BLaER1 treated with 17β-estradiol and CSF1 and Interleukin-3, amounts not matched to agents 10 nM and 100 nM (cell line): ENCODE data around the gene ATP2A3.
A peak's percentile ranks its signal among the peaks of the same experiment; 100 is the strongest.

Source experiments
- H3K27ac ChIP-seq, 11 experiments: shearing (Covaris generic); formaldehyde crosslinking; 2 replicates each; pipeline ENCODE4 v1.8.1; 2022
- H3K27me3 ChIP-seq, 11 experiments: shearing (Covaris generic); formaldehyde crosslinking; 2 replicates each; pipeline ENCODE4 v1.8.1; 2022
- H3K36me3 ChIP-seq, 11 experiments: shearing (Covaris generic); formaldehyde crosslinking; 2 replicates each; pipeline ENCODE4 v1.8.1; 2022
- H3K4me1 ChIP-seq, 10 experiments: shearing (Covaris generic); formaldehyde crosslinking; 2 replicates each; pipeline ENCODE4 v1.8.1; 2022
- H3K4me2 ChIP-seq, 11 experiments: shearing (Covaris generic); formaldehyde crosslinking; 2 replicates each; pipeline ENCODE4 v1.8.1; 2022
- H3K4me3 ChIP-seq, 10 experiments: shearing (Covaris generic); formaldehyde crosslinking; 2 replicates each; pipeline ENCODE4 v1.8.1; 2022
- H3K9ac ChIP-seq, 11 experiments: shearing (Covaris generic); formaldehyde crosslinking; 2 replicates each; pipeline ENCODE4 v1.8.1; 2022
- H3K9me3 ChIP-seq, 11 experiments: shearing (Covaris generic); formaldehyde crosslinking; replicated peaks in 1 of 11; 2 replicates each; pipeline ENCODE4 v1.8.1; 2022
- H4K20me1 ChIP-seq, 11 experiments: shearing (Covaris generic); formaldehyde crosslinking; 2 replicates each; pipeline ENCODE4 v1.8.1; 2022
- Cebpa-rat ChIP-seq, 11 experiments: shearing (Covaris generic); IDR thresholded peaks; 2 replicates each; pipeline ENCODE4 v1.8.1; 2022

Gene ATP2A3

GRCh38 chr17:3888343-3889171 is 75.7 kb downstream of the ATP2A3 start:
- no peak for TF ChIP-seq Cebpa-rat (IDR thresholded peaks at IDR 0.05)
- Histone ChIP-seq H4K20me1 (peaks cover 0 to 27% (median 9%) of the 10 kb centered on the region in 11 experiments; a peak in 12 of 22 replicates), H3K27me3 (peaks cover 0 to 13% (median 9%) of the 10 kb centered on the region in 11 experiments; a peak in 7 of 22 replicates), H3K36me3 (peaks cover 0 to 20% (median 6%) of the 10 kb centered on the region in 11 experiments; a peak in 10 of 22 replicates), H3K9ac (peak overlapping the region in 9 of 11 experiments; percentile 38 to 71 (median 63); a peak in 17 of 22 replicates), H3K4me1 (peaks cover 73 to 92% (median 80%) of the 10 kb centered on the region in 10 experiments), H3K9me3 (no peaks in the 10 kb centered on the region), H3K4me3 (no peak overlapping the region), H3K4me2 (peak overlapping the region; percentile 91 to 100 (median 99)), H3K27ac (peak overlapping the region in 9 of 11 experiments; percentile 67 to 90 (median 80); a peak in 18 of 22 replicates)

- peak overlapping the region in 10 of 11 experiments; percentile 57 to 90 (median 79); a peak in 19 of 22 replicates for H3K27ac ChIP-seq
- no peak for TF ChIP-seq Cebpa-rat (IDR thresholded peaks at IDR 0.05)
- peak overlapping the region in 10 of 11 experiments; percentile 39 to 75 (median 65); a peak in 20 of 22 replicates for H3K9ac ChIP-seq
- peaks cover 68 to 90% (median 78%) of the 10 kb centered on the region in 10 experiments for H3K4me1 ChIP-seq
- H3K4me2 ChIP-seq: peak overlapping the region; percentile 91 to 100 (median 99)
- H3K36me3 ChIP-seq: peaks cover 0 to 22% (median 6%) of the 10 kb centered on the region in 11 experiments; a peak in 10 of 22 replicates
- H4K20me1 ChIP-seq: peaks cover 0 to 27% (median 9%) of the 10 kb centered on the region in 11 experiments; a peak in 12 of 22 replicates
- peaks cover 0 to 13% (median 9%) of the 10 kb centered on the region in 11 experiments; a peak in 7 of 22 replicates for H3K27me3 ChIP-seq
- H3K9me3 ChIP-seq: no peaks in the 10 kb centered on the region
- peak overlapping the region in 3 of 10 experiments; percentile 30 to 62 (median 54); a peak in 6 of 20 replicates for H3K4me3 ChIP-seq
Observed at GRCh38 chr17:3887804-3888203, 76.4 kb downstream of the ATP2A3 start.

- peak overlapping the region in 10 of 11 experiments; percentile 57 to 90 (median 79); a peak in 21 of 22 replicates for H3K27ac ChIP-seq
- H3K9me3 ChIP-seq: no peaks in the 10 kb centered on the region
- H3K36me3 ChIP-seq: peaks cover 0 to 27% (median 6%) of the 10 kb centered on the region in 11 experiments; a peak in 10 of 22 replicates
- peak overlapping the region in 10 of 11 experiments; percentile 39 to 75 (median 65); a peak in 21 of 22 replicates for H3K9ac ChIP-seq
- H3K4me2 ChIP-seq: peak overlapping the region; percentile 91 to 100 (median 99)
- H4K20me1 ChIP-seq: peaks cover 0 to 27% (median 9%) of the 10 kb centered on the region in 11 experiments; a peak in 12 of 22 replicates
- no peak for TF ChIP-seq Cebpa-rat (IDR thresholded peaks at IDR 0.05)
- H3K4me1 ChIP-seq: peaks cover 67 to 90% (median 79%) of the 10 kb centered on the region in 10 experiments
- peak overlapping the region in 8 of 10 experiments; percentile 11 to 62 (median 42); a peak in 12 of 20 replicates for H3K4me3 ChIP-seq
- peaks cover 0 to 11% (median 8%) of the 10 kb centered on the region in 11 experiments; a peak in 7 of 22 replicates for H3K27me3 ChIP-seq
Observed at GRCh38 chr17:3887394-3887793, 76.8 kb downstream of the ATP2A3 start.

GRCh38 chr17:3886776-3887175 is 77.5 kb downstream of the ATP2A3 start:
- Histone ChIP-seq H3K4me2 (peak overlapping the region; percentile 91 to 100 (median 99)), H3K27me3 (peaks cover 0 to 5% (median 2%) of the 10 kb centered on the region in 11 experiments; a peak in 7 of 22 replicates), H3K9me3 (no peaks in the 10 kb centered on the region), H3K9ac (peak overlapping the region in 10 of 11 experiments; percentile 39 to 75 (median 65); a peak in 21 of 22 replicates), H3K36me3 (peaks cover 0 to 30% (median 6%) of the 10 kb centered on the region in 11 experiments; a peak in 10 of 22 replicates), H3K4me3 (peak overlapping the region in 8 of 10 experiments; percentile 11 to 62 (median 42); a peak in 13 of 20 replicates), H4K20me1 (peaks cover 0 to 24% (median 8%) of the 10 kb centered on the region in 11 experiments; a peak in 12 of 22 replicates), H3K27ac (peak overlapping the region in 10 of 11 experiments; percentile 57 to 90 (median 79); a peak in 21 of 22 replicates), H3K4me1 (peaks cover 61 to 84% (median 74%) of the 10 kb centered on the region in 10 experiments)
- TF ChIP-seq Cebpa-rat (IDR thresholded peaks at IDR 0.05): no peak

- Histone ChIP-seq H3K27ac (peak overlapping the region in 8 of 11 experiments; percentile 73 to 90 (median 80); a peak in 14 of 22 replicates), H3K36me3 (peaks cover 0 to 30% (median 6%) of the 10 kb centered on the region in 11 experiments; a peak in 10 of 22 replicates), H3K4me1 (peaks cover 53 to 76% (median 66%) of the 10 kb centered on the region in 10 experiments)
Observed at GRCh38 chr17:3885970-3886369, 78.3 kb downstream of the ATP2A3 start.

GRCh38 chr17:3885271-3885670 is 79.0 kb downstream of the ATP2A3 start:
- peak overlapping the region in 7 of 11 experiments; percentile 91 to 100 (median 98); a peak in 13 of 22 replicates for H3K4me2 ChIP-seq
- peaks cover 0 to 30% (median 6%) of the 10 kb centered on the region in 11 experiments; a peak in 10 of 22 replicates for H3K36me3 ChIP-seq
- peak overlapping the region in 7 of 11 experiments; percentile 32 to 90 (median 81); a peak in 10 of 22 replicates for H3K27ac ChIP-seq
- no peak overlapping the region for H3K4me3 ChIP-seq
- no peaks in the 10 kb centered on the region for H3K27me3 ChIP-seq
- H4K20me1 ChIP-seq: peaks cover 0 to 9% (median 0%) of the 10 kb centered on the region in 11 experiments; a peak in 9 of 22 replicates
- H3K9me3 ChIP-seq: no peaks in the 10 kb centered on the region
- no peak for TF ChIP-seq Cebpa-rat (IDR thresholded peaks at IDR 0.05)
- H3K4me1 ChIP-seq: peaks cover 46 to 69% (median 59%) of the 10 kb centered on the region in 10 experiments
- peak overlapping the region in 4 of 11 experiments; percentile 6 to 68 (median 12); a peak in 4 of 22 replicates for H3K9ac ChIP-seq

More at GRCh38 chr17:3885970-3886369, 78.3 kb downstream of the ATP2A3 start:
- peak overlapping the region in 7 of 11 experiments; percentile 6 to 71 (median 58); a peak in 3 of 22 replicates for H3K9ac ChIP-seq
- H3K4me3 ChIP-seq: no peak overlapping the region
- no peaks in the 10 kb centered on the region for H3K27me3 ChIP-seq
- H3K4me2 ChIP-seq: peak overlapping the region; percentile 91 to 100 (median 99)
- H3K9me3 ChIP-seq: no peaks in the 10 kb centered on the region
- no peak for TF ChIP-seq Cebpa-rat (IDR thresholded peaks at IDR 0.05)
- peaks cover 0 to 16% (median 6%) of the 10 kb centered on the region in 11 experiments; a peak in 10 of 22 replicates for H4K20me1 ChIP-seq

GRCh38 chr17:3884188-3884587 is 80.0 kb downstream of the ATP2A3 start:
- Histone ChIP-seq H3K27ac (0 out of 22 replicates have a peak overlapping the region, but pooled peaks of 1 of the 11 experiments have one; percentile 3), H3K27me3 (no peaks in the 10 kb centered on the region), H3K36me3 (peaks cover 0 to 30% (median 6%) of the 10 kb centered on the region in 11 experiments; a peak in 10 of 22 replicates), H3K9ac (no peak overlapping the region), H3K9me3 (no peaks in the 10 kb centered on the region), H3K4me2 (peak overlapping the region in 2 of 11 experiments; percentile 7 to 99; a peak in 2 of 22 replicates), H3K4me1 (peaks cover 35 to 65% (median 54%) of the 10 kb centered on the region in 10 experiments), H3K4me3 (no peak overlapping the region), H4K20me1 (peaks cover 0 to under 1% (median 0%) of the 10 kb centered on the region in 11 experiments; a peak in 2 of 22 replicates)
- TF ChIP-seq Cebpa-rat (IDR thresholded peaks at IDR 0.05): no peak

GRCh38 chr17:3882276-3882675 is 82.0 kb downstream of the ATP2A3 start:
- Histone ChIP-seq H3K4me3 (no peak overlapping the region), H3K9me3 (no peaks in the 10 kb centered on the region), H3K4me1 (peaks cover 16 to 48% (median 38%) of the 10 kb centered on the region in 10 experiments), H3K9ac (no peak overlapping the region), H3K27ac (0 out of 22 replicates have a peak overlapping the region, but pooled peaks of 1 of the 11 experiments have one; percentile 28), H3K36me3 (peaks cover 0 to 32% (median 6%) of the 10 kb centered on the region in 11 experiments; a peak in 10 of 22 replicates), H3K4me2 (no peak overlapping the region), H4K20me1 (no peaks in the 10 kb centered on the region; a peak in 1 of 22 replicates), H3K27me3 (no peaks in the 10 kb centered on the region)
- no peak for TF ChIP-seq Cebpa-rat (IDR thresholded peaks at IDR 0.05)
